Measurements from ENCODE around the gene CBS.
"Not testable (repeated sequence)": the region's sequence is repeated elsewhere in the genome, so short reads cannot be mapped to it uniquely, and the experiment has no call there.

The CBS gene

DNA sequence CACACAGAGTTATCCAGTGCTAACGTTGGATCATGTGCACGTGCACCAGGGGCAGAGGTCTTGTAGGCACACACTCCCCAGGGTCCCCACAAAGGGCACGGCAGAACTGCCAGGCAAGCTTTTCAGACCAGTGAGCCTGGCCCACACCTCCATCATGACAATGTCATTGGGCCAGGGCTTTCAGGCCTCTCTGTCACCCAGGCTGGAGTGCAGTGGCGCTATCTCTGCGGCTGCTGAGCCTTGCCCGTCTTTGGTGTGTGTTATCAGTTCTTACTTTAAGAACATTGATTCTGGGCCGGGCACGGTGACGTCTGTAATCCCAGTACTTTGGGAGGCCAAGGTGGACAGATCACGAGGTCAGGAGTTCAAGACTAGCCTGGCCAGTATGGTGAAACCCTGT lies 57.1 kb downstream of the CBS start:
- no peak for TF ChIP-seq CTCF (conservative IDR thresholded peaks at IDR 0.05; ENCODE audit: control insufficient read depth, insufficient read depth, low read depth, low read length)
- DNase-seq (ENCODE audit: low read depth), result no peak
- H3K4me3 ChIP-seq (ENCODE audit: control insufficient read depth, low read depth, low read length), result no peak overlapping the region

GRCh38 chr21:43016728-43017127 lies 58.9 kb downstream of the CBS start:
- TF ChIP-seq CTCF (conservative IDR thresholded peaks at IDR 0.05; ENCODE audit: control insufficient read depth, insufficient read depth, low read depth, low read length), result no peak
- H3K4me3 ChIP-seq (ENCODE audit: control insufficient read depth, low read depth, low read length), result no peak overlapping the region
- no peak for DNase-seq (ENCODE audit: low read depth)

DNA sequence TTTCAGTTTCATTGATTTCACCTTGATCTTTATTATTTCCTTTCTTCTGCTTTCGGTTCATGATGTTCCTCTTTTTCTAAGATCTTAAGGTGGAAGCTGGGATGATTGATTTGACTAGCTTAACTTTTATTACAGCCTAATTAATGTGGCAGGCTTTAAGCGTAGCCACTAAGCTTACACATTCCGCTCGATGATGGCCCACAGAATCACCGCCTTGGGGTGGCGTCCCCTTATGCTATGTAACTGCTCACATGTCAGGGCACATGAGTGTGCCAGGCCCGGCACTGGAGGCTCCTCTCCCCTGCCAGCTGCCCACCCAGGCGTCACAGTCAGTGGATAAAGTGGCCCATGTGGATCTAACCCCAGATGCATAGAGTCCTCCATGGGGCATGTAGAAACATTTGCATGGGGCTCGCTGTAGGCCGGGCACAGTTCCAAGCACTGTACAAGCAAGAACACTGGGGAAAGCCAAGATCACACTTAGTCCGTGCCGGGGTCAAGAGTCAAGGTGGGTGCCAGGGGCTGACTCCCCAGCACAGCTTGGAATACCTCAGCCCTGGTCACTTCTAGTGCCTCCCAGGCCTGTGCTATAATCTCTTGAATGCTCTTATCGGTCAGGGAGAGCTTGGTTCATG lies 59.6 kb downstream of the CBS start:
- no peak for DNase-seq (ENCODE audit: low read depth)
- H3K4me3 ChIP-seq (ENCODE audit: control insufficient read depth, low read depth, low read length), result no peak overlapping the region
- TF ChIP-seq CTCF (conservative IDR thresholded peaks at IDR 0.05; ENCODE audit: control insufficient read depth, insufficient read depth, low read depth, low read length), result no peak

GRCh38 chr21:43012596-43012995 lies 63.0 kb downstream of the CBS start:
- TF ChIP-seq CTCF (conservative IDR thresholded peaks at IDR 0.05; ENCODE audit: control insufficient read depth, insufficient read depth, low read depth, low read length), result no peak
- no peak overlapping the region for H3K4me3 ChIP-seq (ENCODE audit: control insufficient read depth, low read depth, low read length)
- peak; percentile 41 for DNase-seq (ENCODE audit: low read depth)

DNA sequence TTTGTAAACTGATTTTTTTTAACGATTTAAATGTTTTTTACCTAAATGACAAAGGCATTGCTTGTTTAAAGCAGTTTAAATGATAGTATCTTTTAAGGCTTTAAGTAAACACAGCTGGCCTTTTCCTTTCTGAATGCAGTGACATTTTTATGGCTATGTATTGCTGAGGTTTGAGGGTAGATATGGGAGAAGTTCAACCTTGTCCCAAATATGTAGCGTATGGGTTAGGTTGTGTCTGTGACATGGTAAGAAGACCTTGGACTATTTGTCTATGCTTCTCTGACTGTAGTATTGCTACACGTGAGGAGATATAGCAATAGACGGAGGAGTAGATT lies 68.8 kb downstream of the CBS start:
- TF ChIP-seq CTCF (conservative IDR thresholded peaks at IDR 0.05; ENCODE audit: control insufficient read depth, insufficient read depth, low read depth, low read length), result no peak
- no peak for DNase-seq (ENCODE audit: low read depth)
- H3K4me3 ChIP-seq (ENCODE audit: control insufficient read depth, low read depth, low read length), result no peak overlapping the region

DNA sequence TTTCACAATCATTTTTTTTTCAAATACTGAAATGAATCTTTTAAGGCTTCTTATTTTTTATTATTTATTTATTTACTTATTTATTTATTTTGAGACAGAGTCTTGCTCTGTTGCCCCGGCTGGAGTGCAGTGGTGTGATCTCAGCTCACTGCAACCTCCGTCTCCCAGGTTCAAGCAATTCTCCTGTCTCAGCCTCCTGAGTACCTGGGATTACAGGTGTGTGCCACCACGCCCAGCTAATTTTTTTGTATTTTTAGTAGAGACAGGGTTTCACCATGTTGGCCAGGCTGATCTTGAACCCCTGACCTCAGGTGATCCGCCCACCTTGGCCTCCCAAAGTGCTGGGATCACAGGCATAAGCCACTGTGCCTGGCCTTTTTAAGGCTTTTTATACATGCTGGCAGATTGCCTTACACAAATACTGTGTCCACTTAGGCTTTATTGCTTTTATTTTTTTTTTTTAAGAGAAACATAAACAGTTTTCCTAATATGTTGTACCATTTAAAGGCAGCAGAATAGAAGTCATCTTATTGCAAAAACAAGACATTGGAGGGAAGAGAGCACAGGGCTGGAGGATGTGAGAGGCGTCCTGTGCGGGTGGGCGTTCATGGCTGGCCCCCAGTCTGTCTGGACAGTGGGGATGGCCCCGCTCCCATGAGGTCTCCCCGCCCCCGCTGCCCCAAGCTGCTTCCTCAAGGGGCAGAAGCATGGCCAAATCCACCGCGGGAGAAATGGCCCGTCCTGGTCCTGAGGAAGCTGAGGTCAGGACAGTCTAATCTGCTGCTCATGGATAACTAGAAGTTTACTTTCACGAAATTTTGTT lies 69.4 kb downstream of the CBS start:
- not testable (repeated sequence) for H3K4me3 ChIP-seq (ENCODE audit: control insufficient read depth, low read depth, low read length); DNase-seq (ENCODE audit: low read depth)

GRCh38 chr21:43005635-43006034 lies 70.0 kb downstream of the CBS start:
- TF ChIP-seq CTCF (conservative IDR thresholded peaks at IDR 0.05; ENCODE audit: control insufficient read depth, insufficient read depth, low read depth, low read length), result no peak
- no peak overlapping the region for H3K4me3 ChIP-seq (ENCODE audit: control insufficient read depth, low read depth, low read length)
- DNase-seq (ENCODE audit: low read depth), result no peak
